HG03045 (cell line): Measurements from ENCODE around the gene ZNF138.

Source experiments
- ATAC-seq: cut with Tn5 transposase; IDR thresholded peaks from one replicate; pipeline ENCODE4 v1.9.1; 2021; ENCODE audit warnings: mild to moderate bottlenecking, moderate library complexity; ENCODE audit not compliant: unreplicated experiment

The ZNF138 gene

GRCh38 chr7:64874562-64875250 is 80.5 kb downstream of the ZNF138 start:
- no peak for ATAC-seq

DNA sequence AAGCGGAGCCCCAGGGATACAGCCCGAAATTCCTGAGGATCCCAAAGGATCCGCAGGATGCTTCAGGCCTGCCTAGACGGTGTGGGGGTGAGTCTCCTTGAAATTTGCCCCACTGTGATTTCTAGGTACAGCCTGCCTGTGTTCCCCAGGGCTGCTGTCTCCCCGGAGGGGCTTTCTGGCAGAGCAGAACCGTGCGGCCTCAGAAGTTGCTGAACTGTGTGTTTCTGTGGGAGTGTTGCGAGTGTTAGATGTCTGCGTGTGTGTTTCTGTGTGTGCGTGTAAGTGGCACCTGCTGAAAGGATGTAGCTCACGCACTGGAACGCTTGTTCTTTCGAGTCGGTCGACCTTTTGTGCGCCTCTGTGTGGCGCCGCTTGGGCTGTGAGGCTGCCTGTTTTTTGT is 81.0 kb downstream of the ZNF138 start:
- no peak for ATAC-seq

DNA sequence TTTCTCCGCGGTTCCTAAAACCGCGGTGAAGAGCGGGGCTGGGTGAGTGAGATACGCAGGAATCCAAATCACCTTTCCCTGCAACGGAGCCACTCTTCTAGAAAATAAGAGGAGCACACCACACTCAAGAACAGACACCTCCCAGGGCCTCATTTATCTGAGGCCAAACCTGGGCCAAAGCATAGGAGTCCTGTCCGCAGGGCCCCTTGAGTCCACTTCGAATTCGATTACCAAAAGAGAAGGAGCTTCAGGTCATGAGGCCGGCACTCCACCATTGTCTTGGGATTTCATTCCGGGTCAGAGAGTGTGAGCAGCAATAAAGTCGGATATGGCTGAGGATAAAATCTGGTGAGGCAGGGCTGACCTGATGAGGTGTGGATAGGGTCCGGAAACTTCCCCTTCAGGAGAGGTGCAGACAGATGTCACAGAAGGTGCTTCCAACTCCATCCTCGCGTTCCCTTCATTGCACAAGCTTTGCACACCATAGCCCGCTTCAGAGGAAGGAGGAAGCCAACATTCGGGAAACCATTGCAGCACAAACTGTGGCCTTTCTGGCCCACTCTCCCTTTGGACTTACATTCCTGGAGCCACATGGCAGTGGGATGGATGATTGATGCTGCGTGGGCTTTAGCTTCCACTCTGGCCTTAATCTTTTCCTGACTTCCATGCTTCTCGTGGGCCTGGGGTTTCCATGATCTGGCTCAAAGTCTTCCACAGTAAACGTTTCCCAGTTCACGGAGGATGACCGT is 81.6 kb downstream of the ZNF138 start:
- ATAC-seq = no peak

DNA sequence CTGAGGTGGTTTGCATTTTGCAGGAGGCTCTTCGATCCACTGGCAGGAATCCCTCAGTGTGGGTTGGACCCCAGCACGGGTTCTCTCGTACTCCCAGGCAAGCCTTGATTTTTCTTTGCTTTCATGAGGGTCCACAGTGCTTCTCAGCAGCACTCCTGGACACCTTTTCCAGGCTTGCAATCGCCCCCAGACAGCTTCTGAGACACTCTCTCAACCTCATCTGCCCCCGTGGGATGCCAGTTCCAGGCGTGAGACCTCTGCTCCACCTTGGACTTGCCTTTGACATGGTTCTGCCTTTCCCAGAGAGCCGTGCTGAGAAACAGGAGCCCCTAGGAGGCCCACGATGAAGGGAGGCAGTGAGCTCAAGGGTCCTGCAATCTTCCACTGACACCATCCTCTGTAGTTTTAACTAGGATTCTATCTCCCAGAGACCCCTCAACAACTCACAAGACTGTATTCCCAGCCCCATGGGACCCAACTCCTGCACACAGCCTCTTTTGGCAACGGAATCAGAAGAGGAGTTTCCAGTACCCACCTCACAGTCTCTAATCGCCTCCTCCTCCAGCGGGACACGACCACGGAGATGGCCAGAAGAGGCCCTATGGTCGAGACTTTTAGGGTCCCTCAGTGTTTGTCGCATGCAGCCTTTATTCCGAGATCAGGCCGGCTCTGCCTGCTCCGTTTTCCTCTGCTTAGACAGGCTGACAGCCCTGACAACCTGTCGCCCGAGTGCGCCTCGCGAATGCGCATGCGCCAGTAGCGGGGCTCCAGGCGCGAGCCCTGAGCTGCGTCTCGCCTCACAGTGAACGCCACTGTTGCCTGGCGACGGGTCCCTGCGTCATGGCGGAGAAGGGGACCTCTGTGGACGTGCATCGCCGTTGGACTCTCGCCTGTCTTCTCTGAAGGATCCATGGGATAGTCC is 82.8 kb downstream of the ZNF138 start:
- ATAC-seq = no peak

- ATAC-seq = no peak
Observed at GRCh38 chr7:64877714-64878610, 83.7 kb downstream of the ZNF138 start.

DNA sequence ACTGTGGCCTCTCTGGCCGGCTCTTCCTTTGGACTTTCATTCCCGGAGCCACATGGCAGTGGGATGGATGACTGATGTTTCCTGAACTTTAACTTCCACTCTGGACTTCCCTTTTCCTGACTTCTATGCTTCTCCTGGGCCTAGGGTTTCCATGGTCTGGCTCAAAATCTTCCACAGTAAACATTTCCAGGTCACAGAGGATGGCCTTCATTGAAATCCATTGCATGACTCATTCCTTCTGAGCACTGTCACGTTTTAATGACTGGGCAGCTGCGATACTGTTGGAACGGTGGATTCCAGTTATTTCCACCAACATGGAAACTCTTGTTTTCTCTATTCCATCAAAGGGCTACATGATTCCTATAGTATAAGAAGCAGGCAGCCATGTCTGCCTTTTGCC is 84.5 kb downstream of the ZNF138 start:
- ATAC-seq = no peak

DNA sequence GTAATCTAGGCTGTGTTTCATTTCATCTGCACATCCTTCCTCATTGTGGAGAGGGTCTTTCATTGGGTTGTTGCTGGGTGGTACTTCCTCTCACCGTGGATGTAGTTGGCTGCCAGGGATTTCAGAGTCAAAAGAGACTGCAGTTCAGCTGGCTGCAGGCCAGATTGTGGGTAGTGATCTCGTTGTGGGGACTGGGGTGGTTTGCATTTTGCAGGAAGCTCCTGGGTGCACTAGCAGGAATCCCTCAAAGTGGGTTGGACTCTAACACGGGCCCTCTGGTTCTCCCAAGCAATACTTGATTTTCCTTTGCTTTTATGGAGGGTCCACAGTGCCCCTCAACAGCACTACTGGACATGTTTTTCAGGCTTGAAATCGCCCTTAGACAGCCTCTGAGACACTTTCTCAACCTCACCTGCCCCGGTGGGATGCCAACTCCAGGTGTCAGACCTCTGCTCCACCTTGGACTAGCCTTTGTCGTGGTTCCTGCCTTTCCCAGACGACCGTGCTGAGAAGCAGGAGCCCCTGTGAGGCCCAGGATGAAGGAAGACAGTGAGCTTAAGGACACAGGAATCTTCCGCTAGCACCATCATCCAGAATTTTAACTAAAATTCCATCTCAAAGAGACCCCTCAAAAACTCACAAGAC is 85.0 kb downstream of the ZNF138 start:
- no peak for ATAC-seq

DNA sequence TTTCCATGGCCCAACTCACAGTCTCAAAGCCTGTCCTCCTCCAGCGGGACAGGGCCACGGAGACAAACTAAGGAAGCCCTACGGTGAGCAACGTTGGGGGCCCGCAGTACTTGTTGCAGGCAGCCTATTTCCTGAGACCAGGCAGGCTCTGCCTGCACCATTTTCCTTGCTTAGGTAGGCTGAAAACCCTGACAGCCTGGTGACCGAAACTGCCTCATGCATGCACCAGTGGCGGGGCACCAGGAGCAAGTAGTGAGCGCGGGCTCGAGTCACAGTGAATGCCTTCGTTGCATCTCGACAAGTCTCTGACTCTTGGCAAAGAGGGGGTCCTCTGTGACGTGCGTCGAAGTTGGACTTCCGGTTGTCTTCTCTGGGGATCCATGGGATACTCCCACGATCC is 85.6 kb downstream of the ZNF138 start:
- no peak for ATAC-seq

DNA sequence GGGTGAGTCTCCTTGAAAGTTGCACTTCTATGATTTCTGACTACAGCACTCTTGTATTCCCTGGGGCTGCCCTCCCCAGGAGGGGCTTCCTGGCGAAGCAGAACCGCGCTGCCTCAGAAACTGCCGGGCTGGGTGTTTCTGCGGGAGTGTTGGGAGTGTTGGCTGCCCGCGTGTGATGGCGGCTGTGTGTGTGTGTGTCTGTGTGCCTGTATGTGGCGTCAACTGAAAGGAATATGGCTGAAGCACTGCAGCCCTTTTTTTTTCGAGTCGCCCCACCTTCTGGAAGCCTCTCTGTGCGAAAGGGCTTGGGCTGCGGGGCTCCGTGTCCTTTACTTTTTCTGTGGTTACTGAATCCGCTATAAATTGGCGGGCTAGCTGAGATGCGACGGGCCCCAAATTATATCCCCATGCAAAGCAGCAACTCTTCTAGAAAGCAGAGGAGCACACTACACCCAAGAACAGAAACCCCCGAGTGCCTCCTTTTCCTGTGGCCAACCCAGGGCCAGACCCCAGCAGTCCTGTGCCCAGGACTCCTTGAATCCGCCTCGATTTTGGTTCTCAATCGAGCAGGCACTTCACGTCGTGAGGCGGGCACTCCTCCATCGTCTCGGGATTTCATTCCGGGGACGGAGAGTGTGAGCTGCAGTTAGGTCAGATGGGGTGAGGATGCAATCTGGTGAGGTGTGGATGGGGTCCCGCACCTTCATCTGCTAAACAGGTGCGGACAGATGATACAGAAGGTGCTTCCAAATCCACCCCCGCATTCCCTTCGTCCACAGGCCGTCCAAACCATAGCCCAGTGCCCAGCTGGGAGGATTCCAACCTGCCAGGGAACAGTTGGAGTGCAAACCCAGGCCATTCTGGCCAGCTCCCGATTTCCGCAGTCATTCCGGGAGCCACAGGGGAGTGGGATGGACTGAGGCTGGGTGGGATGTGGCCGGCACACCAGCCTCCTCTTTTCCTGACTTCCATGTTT is 86.4 kb downstream of the ZNF138 start:
- no peak for ATAC-seq

- ATAC-seq = no peak
Observed at GRCh38 chr7:64881461-64882287, 87.4 kb downstream of the ZNF138 start.

DNA sequence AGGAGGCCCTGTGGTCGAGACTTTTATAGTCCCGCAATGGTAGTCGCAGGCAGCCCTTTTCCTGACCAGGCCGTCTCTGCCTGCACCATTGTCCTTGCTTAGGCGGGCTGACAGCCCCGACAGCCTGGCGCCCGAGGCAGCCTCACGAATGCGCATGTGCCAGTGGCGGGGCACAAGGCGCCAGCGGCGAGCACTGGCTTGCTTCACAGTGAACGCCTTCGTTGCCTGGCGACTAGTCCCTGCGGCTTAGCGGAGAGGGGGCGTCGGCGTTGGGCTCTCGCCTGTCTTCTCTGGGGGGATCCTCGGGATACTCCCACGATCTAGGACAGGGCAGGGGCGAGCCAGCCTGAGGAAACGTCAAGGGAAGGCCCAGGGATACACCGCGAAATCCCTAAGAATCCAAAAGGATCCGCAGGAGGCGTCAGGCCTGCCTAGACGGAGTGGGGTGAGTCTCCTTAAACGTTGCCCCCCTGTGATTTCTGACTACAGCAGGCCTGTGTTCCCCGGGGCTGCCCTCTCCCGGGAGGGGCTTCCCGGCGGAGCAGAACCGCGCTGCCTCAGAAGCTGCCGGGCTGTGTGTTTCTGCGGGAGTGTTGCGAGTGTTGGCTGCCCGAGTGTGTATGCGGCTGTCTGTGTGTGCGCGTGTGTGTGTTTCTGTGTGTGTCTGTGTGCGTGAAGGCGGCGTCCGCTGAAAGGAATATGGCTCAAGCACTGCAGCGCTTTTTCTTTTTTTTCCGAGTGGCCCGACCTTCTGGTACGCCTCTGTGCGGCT is 88.3 kb downstream of the ZNF138 start:
- no peak for ATAC-seq
